Thyroid gland (tissue), 4 donors: Measurements from ENCODE around the gene ARHGAP10.

Experiments
- CTCF ChIP-seq, 6 experiments: fragments of 200-600 bp in 3 of 6; fragments of 450-650 bp in 3 of 6; sonication (generic) in 3 of 6; IDR thresholded peaks; one replicate each; pipeline ENCODE4 v1.5.1; 2016 to 2019; ENCODE audit warnings: antibody characterized with exemption in 6 of 6, mild to moderate bottlenecking in 2 of 6, inconsistent platforms in 1 of 6, moderate library complexity in 1 of 6
- POLR2A ChIP-seq, 2 donors: fragments of 450-650 bp; IDR thresholded peaks; one replicate each; pipeline ENCODE4 v1.6.1; 2017; ENCODE audit warnings: antibody characterized with exemption in 2 of 2, mild to moderate bottlenecking in 2 of 2, moderate library complexity in 1 of 2

- TF ChIP-seq CTCF (IDR thresholded peaks at IDR 0.05) (no peak), POLR2A (IDR thresholded peaks at IDR 0.05) (no peak)
These were observed 84.7 kb downstream of the ARHGAP10 start for GRCh38 chr4:147816382-147817254.
